NCI-H446 (cell line): ENCODE measurements around the gene TNS1.

Experiments
- DNase-seq, 2 experiments: peaks; one replicate each; lab custom pipeline; 2025; lab: John Stamatoyannopoulos, UW

The TNS1 gene

GRCh38 chr2:217899231-217900009 is 103.4 kb downstream of the TNS1 start:
- DNase-seq: no peak

GRCh38 chr2:217897816-217898806 is 104.7 kb downstream of the TNS1 start:
- DNase-seq: peak in 1 of 2 experiments; percentile 28

- no peak for DNase-seq
Observed at GRCh38 chr2:217897091-217897715, 105.6 kb downstream of the TNS1 start.

- no peak for DNase-seq
Observed at GRCh38 chr2:217895070-217895635, 107.6 kb downstream of the TNS1 start.

- DNase-seq: no peak
Observed at GRCh38 chr2:217893440-217893839, 109.4 kb downstream of the TNS1 start.

- DNase-seq: no peak
Observed at GRCh38 chr2:217892560-217892959, 110.2 kb downstream of the TNS1 start.

- no peak for DNase-seq
Observed at GRCh38 chr2:217890445-217890844, 112.3 kb downstream of the TNS1 start.

- no peak for DNase-seq
Observed at GRCh38 chr2:217889656-217890055, 113.1 kb downstream of the TNS1 start.

- no peak for DNase-seq
Observed at GRCh38 chr2:217887841-217888701, 114.7 kb downstream of the TNS1 start.

GRCh38 chr2:217886720-217887309 is 116.0 kb downstream of the TNS1 start:
- DNase-seq: peak in 1 of 2 experiments; percentile 62

GRCh38 chr2:217886091-217886490 is 116.7 kb downstream of the TNS1 start:
- DNase-seq: no peak

- DNase-seq: no peak
Observed at GRCh38 chr2:217884985-217885384, 117.8 kb downstream of the TNS1 start.

GRCh38 chr2:217880891-217881290 is 121.9 kb downstream of the TNS1 start:
- DNase-seq: no peak

- no peak for DNase-seq
Observed at GRCh38 chr2:217880287-217880889, 122.4 kb downstream of the TNS1 start.

GRCh38 chr2:217878915-217879590 is 123.7 kb downstream of the TNS1 start:
- no peak for DNase-seq

- DNase-seq: no peak
Observed at GRCh38 chr2:217877866-217878265, 124.9 kb downstream of the TNS1 start.

GRCh38 chr2:217876253-217876570 is 126.6 kb downstream of the TNS1 start:
- no peak for DNase-seq

- DNase-seq: no peak
Observed at GRCh38 chr2:217875556-217876252, 127.1 kb downstream of the TNS1 start.

- no peak for DNase-seq
Observed at GRCh38 chr2:217875138-217875537, 127.7 kb downstream of the TNS1 start.
